Stimulated activated naive CD4-positive, alpha-beta T cell treated with Interleukin-2 at 50 U/mL for 16 hours (primary cell): ENCODE measurements around the gene EFCAB11.
A peak's percentile ranks its signal among the peaks of the same experiment; 100 is the strongest.

Experiments used
- DNase-seq: peaks from one replicate; lab custom pipeline; 2025; lab: John Stamatoyannopoulos, UW

The EFCAB11 gene

DNA sequence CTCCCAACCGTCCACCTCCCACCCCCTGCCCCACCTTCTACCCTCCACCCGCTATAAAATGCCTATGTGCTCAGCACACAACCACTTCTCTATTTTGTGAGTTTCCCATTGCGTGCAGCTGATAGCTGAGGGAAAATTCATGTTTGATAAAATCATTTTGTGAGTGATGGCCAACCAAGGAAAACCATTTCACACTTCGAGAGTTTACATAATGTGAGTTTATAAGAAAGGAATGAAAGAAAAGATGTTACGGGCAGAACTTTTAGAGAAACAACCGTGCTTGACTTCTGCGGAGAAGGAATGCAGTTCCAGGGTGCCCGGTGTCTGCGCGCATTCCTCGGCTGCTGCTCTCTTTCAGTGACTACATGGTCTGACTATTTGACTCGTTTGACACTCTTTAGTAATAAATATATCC, 140.9 kb downstream of the EFCAB11 start:
- DNase-seq: no peak

DNA sequence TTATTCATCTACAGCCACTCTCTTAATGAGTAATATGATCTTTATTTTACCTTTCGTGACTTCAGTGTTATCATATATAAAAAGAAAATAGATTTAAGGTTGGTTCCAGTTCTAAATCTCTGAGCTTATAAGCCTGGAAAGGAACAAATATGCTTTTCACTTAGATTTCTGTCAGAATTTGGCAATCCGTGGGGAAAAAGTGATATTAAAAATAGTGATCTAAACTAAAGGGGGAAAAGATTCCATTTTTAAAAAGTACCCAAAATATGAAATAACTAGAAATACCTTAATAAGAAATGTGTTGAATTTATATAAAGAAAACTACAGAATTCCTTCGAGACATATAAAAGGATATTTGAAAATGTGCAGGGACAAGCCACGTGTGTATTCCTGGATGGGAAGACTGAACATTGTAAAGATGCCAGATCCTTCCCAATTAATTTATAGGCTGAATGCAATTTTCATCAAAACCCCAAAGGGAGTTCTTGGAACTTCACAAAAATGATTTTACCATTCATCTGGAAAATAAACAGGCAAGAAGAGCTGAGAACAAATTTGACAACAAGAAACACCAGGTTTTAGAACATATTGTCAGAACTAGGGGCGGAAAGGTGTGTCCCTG, 142.5 kb downstream of the EFCAB11 start:
- DNase-seq: no peak

DNA sequence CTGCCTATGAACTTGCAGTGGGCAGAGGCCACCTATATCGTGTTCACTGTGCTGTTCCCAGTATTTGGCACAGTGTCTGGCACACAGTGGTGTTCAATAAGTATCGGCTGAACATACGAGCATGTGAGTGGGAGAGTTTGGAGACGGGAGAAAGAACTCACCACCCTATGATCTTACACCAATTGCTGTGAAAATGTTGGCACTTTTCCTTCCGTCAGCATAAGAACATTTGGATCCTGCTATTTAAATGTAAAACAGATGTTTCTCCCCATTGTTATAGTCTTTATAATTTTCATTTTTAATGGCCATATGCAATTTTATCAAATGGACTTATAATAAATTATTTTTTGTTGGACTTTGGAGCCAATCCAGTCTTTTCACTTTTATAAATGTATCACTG, 144.4 kb downstream of the EFCAB11 start:
- no peak for DNase-seq

DNA sequence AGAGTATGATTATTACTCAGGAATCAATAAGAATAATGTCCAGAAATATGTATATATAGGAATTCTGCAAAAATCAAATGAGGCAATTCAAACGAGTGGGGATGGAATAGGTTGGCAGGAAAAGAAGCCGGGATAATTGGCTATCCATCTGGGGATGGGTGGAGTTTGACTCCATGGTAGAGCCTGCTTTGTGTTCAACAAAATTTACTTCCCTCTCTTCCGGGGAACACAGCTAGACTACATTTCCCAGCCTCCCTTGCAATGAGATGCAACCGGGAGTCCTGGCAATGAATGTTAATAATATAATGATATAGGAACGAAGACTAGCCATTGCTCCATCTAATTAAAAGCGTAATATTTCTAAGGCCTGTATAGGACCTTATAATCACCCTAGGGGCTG, 146.6 kb downstream of the EFCAB11 start:
- DNase-seq: no peak

DNA sequence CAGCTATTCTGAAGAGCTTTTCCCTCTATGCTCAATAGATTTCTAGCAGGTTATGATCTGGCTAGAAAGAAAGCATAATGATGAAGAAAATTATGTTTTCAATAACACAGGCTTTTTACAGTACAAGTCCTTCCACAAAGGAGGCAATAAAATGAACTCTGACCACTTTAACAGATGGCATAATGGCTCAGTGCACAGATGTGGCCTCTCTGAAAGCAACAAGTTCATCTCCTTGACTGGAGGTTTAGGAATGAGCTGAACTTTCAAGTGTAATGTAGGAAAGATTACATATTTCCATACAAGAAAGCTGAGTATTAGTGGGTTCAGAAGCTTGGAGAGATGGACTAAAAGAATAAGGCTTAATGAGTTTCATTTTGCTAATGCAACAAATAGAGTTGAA, 147.4 kb downstream of the EFCAB11 start:
- no peak for DNase-seq

DNA sequence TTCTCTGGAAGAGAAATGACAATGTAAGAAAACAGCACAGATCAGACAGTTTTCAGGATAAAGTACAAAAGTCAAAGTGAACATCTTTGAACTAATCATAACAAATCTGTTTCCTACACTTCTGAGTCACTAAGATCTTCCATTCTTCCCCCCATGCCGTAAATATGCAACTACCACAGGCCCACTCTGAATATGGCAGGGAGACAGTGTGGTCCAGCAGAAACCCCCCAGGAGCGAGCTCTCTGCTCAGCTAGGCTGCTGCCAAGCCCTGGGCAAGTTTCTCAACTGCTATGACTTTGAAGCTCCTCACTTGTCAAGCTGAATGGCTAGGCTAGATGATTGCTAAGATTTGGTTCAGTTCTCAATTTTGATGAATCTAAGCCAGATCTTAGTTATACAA, 148.1 kb downstream of the EFCAB11 start:
- no peak for DNase-seq

DNA sequence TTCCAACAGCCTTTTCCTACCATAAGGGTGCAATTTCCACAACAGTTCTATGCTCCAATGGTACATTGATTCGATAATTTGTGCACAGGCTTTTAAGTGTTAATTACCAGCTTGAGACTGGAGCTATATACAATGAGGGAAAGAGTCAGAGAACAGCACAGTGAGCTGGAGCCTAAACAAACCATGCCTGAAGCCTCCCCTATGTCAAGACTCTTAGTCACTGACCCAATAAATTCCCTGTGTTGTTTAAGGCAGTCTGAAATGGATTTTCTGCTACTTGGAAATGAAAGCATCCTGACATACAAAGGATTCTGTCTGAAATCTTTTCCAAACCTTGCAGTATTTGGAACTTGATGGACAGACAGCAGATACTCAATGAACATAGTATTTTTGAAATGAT, 149.0 kb downstream of the EFCAB11 start:
- no peak for DNase-seq

DNA sequence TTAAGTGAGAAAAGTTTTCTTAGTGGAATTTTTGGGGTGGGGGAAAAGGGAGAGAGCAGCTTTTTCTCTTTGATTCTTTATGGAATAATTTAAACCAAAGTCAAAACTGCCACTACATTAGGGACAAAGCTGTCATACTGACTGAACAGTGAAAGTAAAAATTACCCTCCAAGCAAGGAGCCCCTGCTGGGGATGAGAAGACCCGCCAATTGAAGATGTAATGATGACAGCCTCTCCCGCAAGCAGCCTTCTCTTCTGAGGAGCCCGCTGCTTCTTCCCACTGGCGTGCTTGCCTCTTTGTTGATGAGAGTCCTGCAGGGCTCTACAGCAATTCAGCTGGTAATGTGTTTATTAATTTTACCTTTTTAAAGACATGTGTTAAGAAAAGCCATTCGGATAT, 151.0 kb downstream of the EFCAB11 start:
- DNase-seq: no peak

DNA sequence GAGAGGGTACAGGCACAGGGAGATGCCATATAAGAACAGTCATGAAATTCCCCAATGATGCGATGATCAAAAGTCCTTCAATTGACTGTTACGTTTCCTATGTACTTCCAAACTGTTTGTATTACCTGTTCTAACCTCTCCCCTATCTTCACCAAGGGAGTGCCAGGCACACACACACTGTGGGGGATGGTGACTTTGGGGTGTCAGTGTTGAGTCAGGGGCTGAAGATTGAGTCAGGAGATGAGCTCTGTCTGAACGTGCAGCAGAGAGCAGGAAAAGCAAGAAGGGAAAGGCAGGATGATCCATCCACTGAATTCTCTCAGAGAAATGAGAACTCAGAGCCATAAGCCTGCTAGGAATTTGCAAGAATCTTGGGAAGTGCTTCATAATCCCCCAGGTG, 153.4 kb downstream of the EFCAB11 start:
- no peak for DNase-seq

DNA sequence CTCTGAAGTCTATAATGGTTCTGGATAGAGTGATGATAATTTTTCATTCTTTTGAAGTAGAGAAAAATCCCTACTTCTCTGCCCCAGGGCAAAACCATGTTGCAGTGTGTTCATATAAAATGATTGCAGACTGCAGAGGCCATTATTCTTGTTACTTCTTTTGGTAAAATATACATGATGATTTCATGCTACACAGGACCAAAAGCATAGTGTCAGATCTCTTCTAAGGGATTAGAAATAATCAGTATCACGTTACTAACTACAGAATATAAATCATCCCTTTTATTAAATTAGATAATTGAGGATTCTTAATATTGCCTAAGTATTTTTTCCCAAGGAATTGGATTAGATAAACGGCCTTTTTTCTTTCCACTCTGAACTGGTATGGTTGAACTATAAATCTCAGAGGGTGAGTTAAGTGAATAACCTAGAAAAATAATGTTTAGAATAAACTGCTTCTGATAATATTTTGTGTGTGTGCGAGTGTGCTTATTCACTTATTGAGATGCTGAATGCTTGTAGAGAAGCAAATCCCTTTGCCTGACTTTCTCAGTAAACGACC, 156.2 kb downstream of the EFCAB11 start:
- no peak for DNase-seq

DNA sequence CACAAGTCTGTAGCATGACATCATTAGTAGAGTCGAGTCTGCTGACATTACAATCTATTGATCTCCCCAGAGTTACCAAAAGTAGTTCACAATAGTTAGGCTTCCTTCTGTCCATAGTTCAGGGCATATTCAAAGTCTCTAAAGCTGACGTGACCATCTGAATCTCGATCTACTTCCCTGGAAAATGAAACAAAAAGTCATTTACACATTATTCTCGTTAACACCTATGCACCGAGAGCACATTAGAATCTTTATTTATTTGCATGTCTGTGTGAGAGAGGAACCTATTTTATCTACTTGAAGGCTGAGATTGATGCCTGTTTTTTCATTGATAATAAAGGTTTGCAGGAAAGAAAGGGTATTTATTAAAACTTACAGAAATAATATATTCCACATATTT, 157.4 kb downstream of the EFCAB11 start:
- no peak for DNase-seq

DNA sequence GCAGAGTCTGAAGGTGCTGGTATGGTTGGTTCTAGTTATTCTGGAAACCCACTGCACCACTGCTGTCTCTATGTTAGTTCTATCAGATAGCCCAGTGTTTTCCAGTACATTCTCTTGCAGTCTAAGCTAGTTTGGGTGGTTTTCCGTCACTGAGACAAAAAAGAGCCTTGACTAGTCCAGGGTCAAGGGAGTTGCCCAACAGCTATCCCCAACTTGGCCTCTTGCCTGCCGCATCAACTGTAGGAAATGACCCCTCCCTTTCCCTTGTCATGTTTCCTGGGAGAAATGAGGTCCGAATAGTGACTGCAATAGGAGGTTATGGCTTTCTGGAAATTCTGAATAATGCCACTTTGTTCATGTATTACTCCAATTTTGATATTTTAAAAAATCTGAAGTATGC, 160.4 kb downstream of the EFCAB11 start:
- DNase-seq: no peak

DNA sequence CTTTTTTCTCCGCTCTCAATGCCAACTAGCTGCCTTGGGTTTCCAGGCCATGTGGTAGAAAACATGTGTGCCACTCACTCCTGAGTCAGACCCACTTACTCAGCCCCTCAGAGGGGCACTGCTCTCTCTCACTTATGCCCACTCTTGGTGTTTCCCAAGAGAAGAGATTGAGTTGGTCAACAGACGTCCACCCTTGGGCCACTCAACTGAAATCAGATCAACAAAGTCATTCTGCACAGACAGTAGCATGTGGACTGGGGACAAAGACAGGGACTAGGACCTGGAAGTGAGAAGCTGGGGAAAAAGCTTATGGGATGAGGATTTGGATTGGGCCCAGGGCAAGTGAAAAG, 161.2 kb downstream of the EFCAB11 start:
- no peak for DNase-seq

DNA sequence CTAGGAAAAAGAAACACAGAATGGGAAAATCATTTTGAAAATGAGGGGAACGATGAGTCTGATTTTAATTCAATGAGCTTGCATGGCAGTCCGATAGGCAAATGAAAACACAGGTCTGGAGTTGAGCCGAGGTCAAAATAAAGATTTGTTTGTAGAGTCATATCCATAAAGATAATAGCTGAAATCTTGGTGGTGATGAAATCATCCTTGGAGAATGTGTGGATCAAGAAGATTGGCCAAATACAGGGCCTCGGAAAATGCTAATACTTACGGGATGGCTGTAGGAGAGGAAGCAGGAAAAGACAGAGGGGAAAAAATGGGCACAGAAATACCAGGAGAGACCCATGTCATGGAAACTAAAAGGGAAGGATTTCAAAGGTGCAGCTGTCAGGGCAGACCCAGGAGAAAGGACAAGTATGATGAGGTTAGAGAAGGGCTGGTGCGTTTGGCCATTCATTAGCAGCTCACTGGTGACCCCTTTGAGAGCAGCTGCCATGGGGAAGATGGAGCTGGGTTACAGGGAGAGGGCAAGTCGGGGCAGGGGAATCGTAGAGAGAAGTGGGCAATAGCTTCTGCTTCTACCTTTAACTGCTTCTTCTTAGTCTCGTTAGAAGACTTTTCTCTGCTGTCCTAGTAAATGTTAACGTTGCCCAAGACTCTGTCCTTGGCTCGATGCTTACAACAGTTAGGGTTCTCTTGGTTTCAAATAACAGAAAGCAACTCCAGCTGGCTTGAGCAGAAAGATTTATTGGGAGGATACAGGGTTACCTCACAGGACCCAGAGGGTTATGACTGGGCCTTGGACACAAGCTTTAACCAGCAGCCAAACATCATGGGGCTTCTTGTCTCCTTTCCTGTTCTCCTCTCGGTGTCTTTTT, 161.8 kb downstream of the EFCAB11 start:
- no peak for DNase-seq

DNA sequence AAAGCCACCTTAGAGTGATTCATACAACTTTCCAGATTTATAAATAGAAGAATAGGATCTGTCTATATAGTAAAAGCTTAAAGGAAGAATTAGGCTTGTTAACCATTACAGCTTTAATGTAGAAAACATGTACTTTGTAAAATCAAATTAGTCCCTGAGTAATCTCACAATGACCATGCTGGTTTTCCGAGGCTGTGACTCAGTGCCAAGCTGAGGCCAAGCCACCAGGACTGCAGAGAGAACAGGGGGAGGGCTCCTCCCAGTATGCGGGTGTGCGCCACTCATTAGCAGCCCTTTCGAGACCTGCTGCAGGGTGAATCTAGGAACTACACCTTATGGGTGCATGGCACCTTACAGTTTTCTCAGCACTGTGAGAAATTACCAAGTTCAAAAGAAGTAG, 167.0 kb downstream of the EFCAB11 start:
- DNase-seq: no peak

DNA sequence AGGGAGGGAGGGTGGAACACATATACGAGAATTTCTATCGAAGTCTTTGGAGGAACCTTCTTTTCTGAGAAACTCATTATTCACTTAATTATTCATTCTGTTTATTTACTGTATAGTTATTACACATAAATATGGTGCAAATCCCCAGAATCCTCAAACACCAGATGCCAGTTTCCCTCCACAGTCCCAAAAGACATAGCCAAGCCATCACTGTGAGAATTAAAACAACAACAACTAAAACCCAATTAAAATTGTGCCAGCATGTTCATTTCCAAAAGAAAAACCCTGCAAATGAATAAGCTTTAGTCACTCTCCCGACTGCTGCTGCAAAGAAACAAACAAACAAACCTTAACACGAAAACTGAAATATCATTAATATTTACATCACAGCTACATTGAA, 173.5 kb downstream of the EFCAB11 start:
- DNase-seq: no peak

DNA sequence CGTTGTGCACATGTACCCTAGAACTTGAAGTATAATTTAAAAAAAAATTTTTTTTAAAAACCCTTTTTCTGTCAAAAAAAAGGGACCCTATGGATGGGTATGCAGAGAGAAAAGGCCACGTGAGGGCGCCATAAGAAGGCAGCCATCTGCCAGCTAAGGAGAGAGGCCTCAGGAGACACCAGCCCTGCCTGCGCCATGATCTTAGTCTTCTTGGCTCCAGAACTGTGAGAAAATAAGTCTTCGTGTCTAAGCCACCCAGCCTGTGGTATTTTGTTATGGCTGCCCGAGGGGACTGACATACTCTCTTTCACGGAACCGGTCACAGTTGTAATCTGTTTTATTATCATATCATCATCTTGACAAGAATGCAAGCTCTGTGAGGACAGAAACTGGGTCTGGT, 174.8 kb downstream of the EFCAB11 start:
- DNase-seq: no peak

DNA sequence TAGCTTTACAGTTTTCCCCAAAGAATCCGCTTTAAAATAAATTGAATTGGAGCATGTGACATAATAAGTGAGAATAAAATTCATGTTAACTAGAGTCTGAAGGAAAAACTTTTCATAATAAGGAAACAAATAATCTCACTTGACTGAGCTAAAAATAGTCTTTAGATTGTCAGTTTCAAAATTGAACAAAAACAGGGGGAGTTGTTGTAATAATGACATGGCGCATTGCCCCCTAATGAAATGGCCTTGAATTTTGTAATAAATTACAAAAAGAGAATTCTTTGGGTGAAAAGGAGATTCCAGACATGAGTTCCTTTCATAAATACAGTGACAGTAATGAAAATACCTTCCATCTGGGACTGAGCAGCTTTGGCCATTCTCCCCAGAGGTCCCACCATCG, 178.6 kb downstream of the EFCAB11 start:
- DNase-seq: no peak

DNA sequence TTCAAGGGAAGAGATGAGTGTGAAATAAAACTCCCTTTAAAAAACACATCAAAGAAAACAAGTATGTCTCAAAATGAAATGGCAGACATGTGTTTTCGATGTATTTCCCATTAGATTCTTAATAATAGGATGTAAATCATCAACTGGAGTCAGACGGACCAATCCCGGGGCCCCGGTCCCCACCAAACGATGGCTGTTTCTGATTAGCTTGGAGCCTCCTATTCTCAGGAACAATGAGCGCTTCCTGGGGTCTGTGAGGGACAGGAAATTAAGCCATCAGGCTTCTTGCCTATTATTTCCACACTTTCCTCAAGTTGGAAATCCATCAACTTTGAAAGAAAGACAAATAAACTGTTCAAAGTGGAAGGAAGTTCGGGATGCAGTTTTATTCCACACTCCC, 179.4 kb downstream of the EFCAB11 start:
- DNase-seq: no peak

DNA sequence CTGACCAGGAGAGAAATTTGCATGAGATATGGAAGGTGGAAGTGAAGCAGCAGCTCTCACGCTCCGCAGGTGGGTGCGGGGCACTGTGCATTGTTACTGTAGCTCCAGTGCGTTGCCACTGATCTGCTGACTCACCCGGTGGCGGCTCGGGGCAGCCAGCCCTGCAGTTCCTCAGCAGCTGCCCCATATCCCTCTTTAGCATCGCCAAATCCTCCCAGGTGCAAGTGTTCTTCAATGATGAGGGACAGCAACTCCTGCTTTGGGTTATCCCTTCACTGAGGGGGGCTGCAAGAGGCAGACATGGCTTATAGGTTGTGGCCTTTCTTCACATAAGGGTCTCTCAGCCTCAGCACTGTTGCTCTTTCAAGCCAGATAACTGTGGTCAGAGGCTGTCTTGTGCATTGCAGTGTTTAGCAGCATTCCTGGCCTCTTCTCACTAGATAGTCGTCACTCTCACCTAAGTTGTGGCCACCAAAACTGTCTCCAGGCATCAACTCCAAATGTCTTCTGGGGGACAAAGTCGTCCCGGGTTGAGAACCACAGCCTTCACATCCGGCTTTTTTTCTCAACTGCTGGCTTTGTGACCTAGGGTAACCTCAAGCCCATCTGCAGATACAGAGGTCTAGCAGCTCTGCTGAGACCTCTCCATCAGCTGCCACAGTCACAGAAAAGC, 180.8 kb downstream of the EFCAB11 start:
- peak; percentile 40 for DNase-seq

DNA sequence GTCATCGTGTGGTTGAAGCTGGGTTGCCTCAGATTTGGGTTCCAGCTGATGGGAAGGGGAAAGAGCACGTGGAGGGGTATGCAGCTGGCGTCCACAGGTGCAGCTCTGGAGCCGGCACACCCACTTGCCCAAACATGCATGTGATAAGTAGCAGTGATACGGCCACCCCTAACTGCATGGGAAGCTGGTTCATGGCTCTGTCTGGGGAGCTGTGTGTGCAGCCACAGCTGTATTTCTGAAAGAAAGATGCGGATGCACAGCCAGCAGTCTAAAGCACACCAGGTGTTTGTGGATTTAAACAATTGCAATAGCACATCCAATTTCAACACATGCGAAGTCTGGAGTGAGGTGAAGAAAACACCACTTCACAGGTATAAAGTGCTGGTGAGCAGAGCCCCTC, 181.4 kb downstream of the EFCAB11 start:
- DNase-seq: no peak

DNA sequence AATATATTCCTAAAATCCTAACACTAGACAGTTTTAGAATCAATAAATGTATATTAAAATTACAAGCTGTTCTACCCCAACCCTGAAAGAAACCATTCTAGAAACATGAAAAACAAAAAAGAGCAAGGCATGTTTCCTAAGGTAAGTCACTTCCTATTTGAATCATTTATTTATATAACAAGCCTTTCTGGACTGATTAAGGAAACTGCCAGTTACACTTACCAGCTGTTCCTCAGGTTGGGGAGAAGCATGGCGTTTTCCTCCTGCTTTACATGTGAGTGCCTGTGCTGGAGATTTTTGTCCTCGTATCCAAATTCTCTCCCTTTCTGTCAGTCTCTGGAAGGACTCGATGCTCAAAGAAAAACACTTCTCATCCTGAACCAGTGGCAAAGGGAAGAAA, 183.3 kb downstream of the EFCAB11 start:
- no peak for DNase-seq

DNA sequence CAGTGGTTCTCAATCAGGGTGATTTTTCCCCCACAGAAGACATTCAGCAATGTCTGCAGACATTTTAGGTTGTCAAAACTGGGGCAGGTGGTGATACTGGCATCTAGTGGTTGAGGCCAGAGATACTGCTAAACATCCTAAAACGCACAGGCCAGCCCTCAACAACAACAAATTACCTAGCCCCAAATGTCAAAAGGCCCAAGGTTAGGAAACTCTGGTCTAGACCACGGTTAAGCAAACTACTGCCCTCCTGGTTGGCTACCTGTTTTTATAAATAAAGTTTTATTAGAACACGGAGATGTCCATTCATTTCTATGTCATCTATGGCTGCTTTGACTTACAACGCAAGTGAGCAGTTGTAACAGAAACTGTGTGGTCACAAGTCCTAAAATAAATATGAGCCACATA, 186.7 kb downstream of the EFCAB11 start:
- DNase-seq: peak; percentile 34
